Neutrophil (primary cell): ENCODE data around the gene ENTPD6.

Source experiments
- H3K27ac ChIP-seq: fragments of 200-600 bp; sonication (generic); 2 replicates; pipeline ENCODE4 v1.5.1; 2016; ENCODE audit warnings: mild to moderate bottlenecking, moderate library complexity
- H3K27me3 ChIP-seq: fragments of 200-600 bp; sonication (generic); 2 replicates; pipeline ENCODE4 v1.6.0; 2016; ENCODE audit warnings: mild to moderate bottlenecking
- H3K36me3 ChIP-seq: fragments of 200-600 bp; sonication (generic); 2 replicates; pipeline ENCODE4 v1.5.1; 2017
- H3K4me1 ChIP-seq, 2 experiments: fragments of 200-600 bp in 1 of 2; sonication (generic) in 1 of 2; 1 replicate in 1 of 2; 2 replicates in 1 of 2; pipeline versions ENCODE4 v1.5.1 to v1.6.1; 2013 to 2016; ENCODE audit warnings: low read depth in 1 of 2, low read length in 1 of 2, mild to moderate bottlenecking in 1 of 2, moderate library complexity in 1 of 2; ENCODE audit not compliant: control insufficient read depth in 1 of 2, insufficient read depth in 1 of 2
- H3K4me3 ChIP-seq, 2 experiments: fragments of 200-600 bp in 1 of 2; sonication (generic) in 1 of 2; 1 replicate in 1 of 2; 2 replicates in 1 of 2; pipeline ENCODE4 v1.5.1; 2013 to 2016; ENCODE audit warnings: low read depth in 1 of 2, low read length in 1 of 2, mild to moderate bottlenecking in 1 of 2, moderate library complexity in 1 of 2
- H3K9me3 ChIP-seq: fragments of 200-600 bp; sonication (generic); 2 replicates; pipeline ENCODE4 v1.5.1; 2016
- CTCF ChIP-seq: fragments of 200-600 bp; sonication (generic); IDR thresholded peaks from 2 replicates; pipeline ENCODE4 v1.5.1; 2016; ENCODE audit warnings: antibody characterized with exemption

ENTPD6 gene

GRCh38 chr20:25197183-25197869, 1.8 kb downstream of the ENTPD6 start:
- peaks cover 10 to 14% of the 10 kb centered on the region in 2 experiments for H3K4me1 ChIP-seq
- H3K27ac ChIP-seq = no peak overlapping the region

DNA sequence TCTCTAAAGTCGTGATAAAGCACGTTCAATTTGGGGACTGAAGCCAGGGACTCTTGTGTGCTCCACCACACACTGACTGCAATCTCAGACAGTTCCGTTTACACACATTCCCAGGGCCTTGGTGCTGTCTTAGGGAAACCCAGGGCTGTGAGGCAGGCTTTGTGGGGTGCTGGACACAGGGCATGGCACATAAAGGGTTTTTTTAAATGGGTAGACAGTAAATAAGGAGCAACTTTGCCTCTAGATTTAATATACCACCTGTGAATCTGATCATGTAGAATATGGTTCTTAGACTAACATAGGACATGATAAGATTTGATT, 2.3 kb downstream of the ENTPD6 start:
- no peak for TF ChIP-seq CTCF
- Histone ChIP-seq H3K4me3 (no peak overlapping the region), H3K36me3 (no peaks in the 10 kb centered on the region), H3K27me3 (peaks cover 20% of the 10 kb centered on the region), H3K9me3 (no peaks in the 10 kb centered on the region), H3K4me1 (peaks cover 10 to 14% of the 10 kb centered on the region in 2 experiments), H3K27ac (no peak overlapping the region)

More at GRCh38 chr20:25197183-25197869, 1.8 kb downstream of the ENTPD6 start:
- no peaks in the 10 kb centered on the region for H3K36me3 ChIP-seq
- no peaks in the 10 kb centered on the region for H3K9me3 ChIP-seq
- peaks cover 20% of the 10 kb centered on the region for H3K27me3 ChIP-seq
- TF ChIP-seq CTCF = no peak
- H3K4me3 ChIP-seq = no peak overlapping the region

DNA sequence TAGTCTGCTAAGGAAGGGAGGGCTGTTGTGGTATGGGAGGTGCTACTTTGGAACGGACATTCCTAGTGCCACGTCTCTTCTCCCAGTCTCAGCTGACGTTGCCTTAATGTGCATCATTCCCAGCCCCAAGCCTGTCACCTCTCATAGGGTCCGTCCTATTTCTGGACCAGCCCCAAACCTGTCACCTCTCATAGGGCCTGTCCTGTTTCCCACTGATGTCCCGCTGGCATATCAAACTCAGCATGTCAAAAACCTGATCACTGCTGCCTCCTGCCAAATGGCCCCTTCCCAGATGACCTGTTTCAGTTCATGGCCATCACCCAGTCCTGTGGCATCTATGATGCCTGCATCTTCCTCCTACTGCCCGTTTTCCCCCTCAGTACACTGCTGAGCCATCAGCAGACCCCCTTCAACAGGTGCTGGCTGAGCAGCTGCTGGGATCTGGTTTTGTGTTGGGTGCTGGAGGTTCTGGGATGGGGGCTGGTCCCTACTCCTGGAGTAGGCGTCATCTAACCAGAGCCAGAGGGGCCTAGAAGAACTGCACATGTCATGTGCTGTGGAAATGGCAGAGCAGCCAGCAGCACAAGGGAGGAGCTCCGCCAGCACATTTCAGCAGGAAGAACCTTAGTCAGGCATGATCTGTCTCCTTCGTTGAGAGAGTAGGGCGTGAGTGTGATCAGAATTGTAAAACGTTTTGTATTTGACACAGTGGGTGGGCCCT, 3.3 kb downstream of the ENTPD6 start:
- TF ChIP-seq CTCF = no peak
- H3K4me3 ChIP-seq = no peak overlapping the region

GRCh38 chr20:25199473-25200260, 4.2 kb downstream of the ENTPD6 start:
- peaks cover 20% of the 10 kb centered on the region for H3K27me3 ChIP-seq
- H3K36me3 ChIP-seq = no peaks in the 10 kb centered on the region
- no peak overlapping the region for H3K27ac ChIP-seq
- no peaks in the 10 kb centered on the region for H3K9me3 ChIP-seq
- H3K4me1 ChIP-seq = peaks cover 10 to 14% of the 10 kb centered on the region in 2 experiments
- no peak overlapping the region for H3K4me3 ChIP-seq
- no peak for TF ChIP-seq CTCF

More for the DNA sequence above, 3.3 kb downstream of the ENTPD6 start:
- Histone ChIP-seq H3K4me1 (peaks cover 10 to 14% of the 10 kb centered on the region in 2 experiments), H3K27ac (no peak overlapping the region), H3K27me3 (peaks cover 20% of the 10 kb centered on the region), H3K36me3 (no peaks in the 10 kb centered on the region), H3K9me3 (no peaks in the 10 kb centered on the region)

- TF ChIP-seq CTCF = no peak
- H3K4me3 ChIP-seq = no peak overlapping the region
- H3K4me1 ChIP-seq = no peaks in the 10 kb centered on the region
- H3K9me3 ChIP-seq = no peaks in the 10 kb centered on the region
- H3K27ac ChIP-seq = no peak overlapping the region
- no peaks in the 10 kb centered on the region for H3K36me3 ChIP-seq
- no peaks in the 10 kb centered on the region for H3K27me3 ChIP-seq
Measured at GRCh38 chr20:25203089-25203488, 7.6 kb downstream of the ENTPD6 start.
